IPS-18c (cell line): Measurements from ENCODE around the gene TOP1.

Experiments used
- H3K4me3 ChIP-seq: 2 replicates; pipeline ENCODE4 v1.7.0; 2013; ENCODE audit warnings: low read depth, mild to moderate bottlenecking, low read length, moderate library complexity; ENCODE audit not compliant: insufficient read depth
- H3K9me3 ChIP-seq: one replicate; pipeline ENCODE4 v1.6.1; 2013; ENCODE audit warnings: mild to moderate bottlenecking, low read length, moderate library complexity; ENCODE audit not compliant: control insufficient read depth, insufficient read depth

The TOP1 gene

DNA sequence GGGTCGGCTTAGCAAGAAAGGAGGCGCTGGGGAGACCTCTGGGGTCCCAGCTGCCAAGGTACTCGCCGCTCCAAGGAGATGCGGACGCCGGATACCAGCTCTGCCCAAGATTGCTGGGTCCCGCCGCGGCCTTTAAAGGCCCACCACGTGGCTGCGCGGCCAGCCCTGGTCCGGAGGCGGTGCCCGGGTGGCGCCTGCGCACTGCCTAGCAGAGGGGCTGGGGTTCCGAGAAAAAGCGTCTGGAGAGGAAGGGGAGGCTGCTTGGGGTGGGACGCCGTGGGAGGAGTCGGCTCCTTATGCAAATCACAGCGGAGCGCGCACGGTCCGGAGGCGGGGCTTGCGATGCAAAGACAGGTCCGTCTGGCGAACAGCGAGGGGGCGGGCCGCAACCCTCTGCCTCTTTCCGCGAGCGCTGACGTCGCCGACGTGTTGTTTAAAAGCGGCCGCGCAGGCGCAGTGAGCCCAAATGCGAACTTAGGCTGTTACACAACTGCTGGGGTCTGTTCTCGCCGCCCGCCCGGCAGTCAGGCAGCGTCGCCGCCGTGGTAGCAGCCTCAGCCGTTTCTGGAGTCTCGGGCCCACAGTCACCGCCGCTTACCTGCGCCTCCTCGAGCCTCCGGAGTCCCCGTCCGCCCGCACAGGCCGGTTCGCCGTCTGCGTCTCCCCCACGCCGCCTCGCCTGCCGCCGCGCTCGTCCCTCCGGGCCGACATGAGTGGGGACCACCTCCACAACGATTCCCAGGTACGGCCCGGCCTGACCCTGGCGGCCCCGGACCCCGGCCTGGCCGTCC lies at the start of gene TOP1:
TSS of gene TOP1 (plus strand) at position 464 of the 791 bp plus-strand sequence. CDS start at position 710, 246 bp downstream.
- H3K4me3 ChIP-seq, result peak within 1 kb of the TSS; percentile 89
- no peaks in the 10 kb centered on the region for H3K9me3 ChIP-seq

DNA sequence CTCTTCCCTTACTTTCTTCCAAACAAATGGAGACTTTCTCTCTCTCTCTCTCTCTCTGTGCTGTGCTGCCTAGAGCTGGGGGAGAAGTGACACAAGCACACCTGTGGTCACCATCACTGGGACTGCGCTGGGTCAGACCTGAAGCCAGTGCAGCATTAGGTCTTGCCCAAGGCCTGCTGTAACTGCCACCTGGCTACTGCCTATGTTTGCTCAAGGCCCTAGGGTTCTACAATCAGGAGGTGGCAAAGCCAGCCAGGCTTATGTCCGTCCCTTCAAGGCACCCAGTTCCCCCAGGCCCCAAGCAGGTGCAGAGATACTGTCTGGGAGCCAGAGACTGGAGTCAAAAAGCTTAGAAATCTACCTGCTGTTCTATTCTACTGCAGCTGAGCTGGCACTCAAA lies 49.4 kb upstream of the TOP1 start:
- Histone ChIP-seq H3K4me3 (no peak overlapping the region), H3K9me3 (no peaks in the 10 kb centered on the region)

DNA sequence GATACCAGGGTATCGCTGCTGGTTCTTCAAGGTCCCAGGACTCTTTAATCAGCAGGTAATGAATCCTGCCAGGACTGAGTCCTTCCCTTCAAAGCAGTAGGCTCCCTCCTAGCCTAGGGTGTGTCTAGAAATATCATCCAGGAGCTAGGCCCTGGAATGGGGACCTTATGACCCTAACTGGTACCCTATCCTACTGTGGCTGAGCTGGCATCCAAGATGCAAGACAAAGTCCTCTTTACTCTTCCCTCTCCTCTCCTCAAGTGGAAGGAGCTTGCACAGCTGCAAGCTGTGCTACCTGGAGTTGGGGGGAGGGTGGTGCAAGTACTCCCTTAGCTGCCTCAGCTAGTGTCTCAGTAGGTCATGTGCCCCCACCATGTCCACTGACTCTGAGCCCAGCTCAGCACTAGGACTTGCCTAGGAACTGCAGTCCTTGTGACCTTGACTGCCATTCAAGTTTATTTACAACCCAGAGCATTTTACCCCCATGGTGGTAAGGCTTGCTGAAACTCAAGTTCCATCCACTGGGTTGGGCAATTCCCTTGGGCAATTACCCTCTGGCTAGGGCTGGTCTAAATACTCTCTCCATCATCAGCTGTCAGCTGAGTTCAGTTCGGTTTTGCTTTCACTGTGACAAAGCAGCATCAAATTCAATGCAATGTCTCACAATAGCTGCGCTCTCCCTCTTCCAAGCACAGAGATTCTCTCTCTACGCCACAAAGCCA lies 48.4 kb upstream of the TOP1 start:
- no peaks in the 10 kb centered on the region for H3K9me3 ChIP-seq
- H3K4me3 ChIP-seq, result no peak overlapping the region

DNA sequence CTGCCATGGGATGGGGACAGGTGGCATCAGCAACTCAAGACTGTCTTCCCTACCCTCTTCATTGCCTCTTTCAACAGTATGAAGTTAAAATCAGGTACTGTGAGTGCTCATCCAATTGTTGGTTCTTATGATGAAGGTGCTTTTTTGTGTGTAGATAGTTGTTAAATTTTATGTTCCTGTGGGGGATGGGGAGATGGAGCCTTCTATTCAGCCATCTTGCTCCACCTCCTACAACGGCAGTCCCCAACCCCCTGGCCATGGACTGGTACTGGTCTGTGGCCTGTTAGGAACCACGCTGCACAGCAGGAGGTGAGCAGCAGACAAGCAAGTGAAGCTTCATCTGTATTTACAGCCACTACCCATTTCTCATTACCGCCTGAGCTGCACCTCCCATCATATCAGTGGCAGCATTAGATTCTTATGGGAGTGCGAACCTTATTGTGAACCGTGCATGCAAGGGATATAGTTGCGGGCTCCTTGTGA lies 47.8 kb upstream of the TOP1 start:
- Histone ChIP-seq H3K4me3 (no peak overlapping the region), H3K9me3 (no peaks in the 10 kb centered on the region)

DNA sequence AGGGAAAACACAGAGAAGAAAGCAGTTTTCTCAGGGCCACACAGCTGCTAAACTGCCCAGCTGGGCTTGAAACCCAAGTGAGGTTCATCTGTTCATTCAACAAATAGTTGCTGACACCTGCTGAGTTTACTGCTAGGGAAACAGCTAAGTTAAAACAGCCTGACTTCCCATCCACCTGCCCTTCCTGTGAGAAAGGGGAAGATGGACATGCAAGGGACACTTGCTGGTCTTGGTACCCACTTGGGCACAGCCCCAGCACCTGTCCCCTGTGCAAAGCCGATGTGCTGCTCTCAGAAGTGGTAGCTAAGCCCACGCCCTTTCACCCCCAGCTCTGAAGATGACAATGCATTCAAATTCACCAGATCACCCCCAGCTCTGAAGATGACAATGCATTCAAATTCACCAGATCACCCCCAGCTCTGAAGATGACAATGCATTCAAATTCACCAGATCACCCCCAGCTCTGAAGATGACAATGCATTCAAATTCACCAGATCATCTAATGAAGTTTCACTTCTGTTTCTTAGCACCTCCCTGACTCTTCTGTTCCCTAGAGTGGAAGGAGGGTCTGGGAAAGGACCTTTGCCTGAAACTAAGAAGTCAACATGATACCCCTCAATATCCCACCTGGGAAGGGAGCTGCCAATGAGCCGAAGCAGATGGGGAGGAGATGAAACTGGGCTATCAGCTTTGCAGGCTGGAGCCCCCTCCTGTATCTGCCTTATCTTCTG lies 46.0 kb upstream of the TOP1 start:
- Histone ChIP-seq H3K9me3 (no peaks in the 10 kb centered on the region), H3K4me3 (no peak overlapping the region)

DNA sequence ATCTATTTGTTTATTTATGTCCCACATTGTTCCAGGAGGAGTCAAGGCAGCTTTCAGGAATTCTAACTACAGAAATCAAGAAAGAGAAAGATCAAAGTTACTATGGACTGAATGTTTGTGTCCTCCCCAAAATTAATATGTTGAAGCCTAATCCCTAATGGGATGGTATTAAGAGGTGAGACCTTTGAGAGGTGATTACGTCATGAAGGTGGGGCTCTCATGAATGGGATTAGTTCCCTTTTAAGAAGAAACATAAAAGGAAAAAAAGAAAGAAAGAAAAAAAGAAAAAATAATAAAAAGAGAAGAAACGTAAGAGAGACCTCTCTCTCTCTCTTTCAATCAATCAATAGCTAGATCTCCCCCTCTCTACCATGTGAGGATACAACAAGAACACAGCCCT lies 44.7 kb upstream of the TOP1 start:
- Histone ChIP-seq H3K4me3 (no peak overlapping the region), H3K9me3 (no peaks in the 10 kb centered on the region)

DNA sequence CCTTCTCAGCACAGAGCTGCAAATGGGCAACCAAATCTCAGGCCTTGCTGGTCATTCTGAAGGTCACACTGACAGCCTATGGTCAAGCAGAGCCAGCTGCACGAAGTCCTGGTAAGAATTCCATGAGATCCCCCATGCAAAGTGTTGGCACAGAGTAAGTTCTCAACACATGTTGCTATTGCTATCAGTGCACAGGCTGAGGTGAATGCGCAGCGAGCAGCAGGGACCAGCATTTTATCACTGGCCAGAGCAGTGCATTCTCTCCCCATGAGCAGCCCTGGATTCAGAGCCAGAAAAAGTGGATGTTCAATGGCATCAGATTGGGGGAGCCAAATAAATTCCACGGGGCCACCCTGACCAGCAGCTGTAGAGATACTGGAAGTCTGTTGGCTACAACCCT lies 44.1 kb upstream of the TOP1 start:
- H3K4me3 ChIP-seq, result no peak overlapping the region

DNA sequence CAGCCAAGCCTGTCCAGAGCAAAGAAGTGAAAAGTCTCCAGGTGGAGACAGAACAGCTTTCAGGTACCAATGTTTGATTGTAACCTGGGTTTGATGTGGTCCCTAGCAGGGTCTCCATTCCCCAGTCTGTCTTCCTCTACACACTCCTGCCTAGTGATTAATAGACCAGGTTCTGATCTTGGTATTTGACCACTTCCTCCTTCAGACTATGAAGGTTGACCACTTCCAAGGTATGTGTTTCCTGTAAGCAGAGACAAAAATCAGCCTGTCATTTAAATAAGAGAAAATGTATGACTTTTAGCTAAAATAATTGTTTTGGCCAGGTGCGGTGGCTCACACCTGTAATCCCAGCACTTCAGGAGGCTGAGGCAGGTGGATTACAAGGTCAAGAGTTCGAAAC lies 41.8 kb upstream of the TOP1 start:
- Histone ChIP-seq H3K4me3 (no peak overlapping the region), H3K9me3 (no peaks in the 10 kb centered on the region)

More for the DNA sequence above, 44.1 kb upstream of the TOP1 start:
- H3K9me3 ChIP-seq, result no peaks in the 10 kb centered on the region

DNA sequence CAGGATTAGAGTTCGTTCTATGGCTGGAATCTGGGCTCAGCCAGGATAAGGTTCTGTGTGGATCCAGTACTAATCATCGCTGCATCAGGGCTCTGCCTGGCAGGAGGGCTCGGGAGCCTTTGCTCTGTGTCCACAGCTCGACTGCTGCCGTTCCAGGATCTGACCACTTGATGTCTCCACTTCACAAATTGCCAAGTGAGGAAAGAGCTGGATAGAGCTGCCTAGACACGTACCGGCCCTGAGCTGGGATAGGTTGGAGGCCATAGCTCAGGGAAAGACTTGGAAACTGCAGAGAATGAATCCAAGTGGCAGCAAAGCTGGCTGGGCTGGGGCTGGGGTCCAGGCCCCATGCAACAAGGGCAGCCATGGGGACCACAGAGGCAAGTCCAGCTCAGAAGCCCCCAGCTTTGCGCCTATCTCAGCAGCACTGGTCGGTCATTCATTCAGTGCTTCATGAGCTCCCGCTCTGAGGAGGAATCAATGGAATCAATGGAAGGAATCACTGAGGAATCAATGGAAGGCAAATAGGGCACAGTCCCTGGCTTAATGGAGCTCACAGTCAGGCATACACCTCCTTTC lies 38.0 kb upstream of the TOP1 start:
- no peak overlapping the region for H3K4me3 ChIP-seq
- H3K9me3 ChIP-seq, result no peaks in the 10 kb centered on the region

DNA sequence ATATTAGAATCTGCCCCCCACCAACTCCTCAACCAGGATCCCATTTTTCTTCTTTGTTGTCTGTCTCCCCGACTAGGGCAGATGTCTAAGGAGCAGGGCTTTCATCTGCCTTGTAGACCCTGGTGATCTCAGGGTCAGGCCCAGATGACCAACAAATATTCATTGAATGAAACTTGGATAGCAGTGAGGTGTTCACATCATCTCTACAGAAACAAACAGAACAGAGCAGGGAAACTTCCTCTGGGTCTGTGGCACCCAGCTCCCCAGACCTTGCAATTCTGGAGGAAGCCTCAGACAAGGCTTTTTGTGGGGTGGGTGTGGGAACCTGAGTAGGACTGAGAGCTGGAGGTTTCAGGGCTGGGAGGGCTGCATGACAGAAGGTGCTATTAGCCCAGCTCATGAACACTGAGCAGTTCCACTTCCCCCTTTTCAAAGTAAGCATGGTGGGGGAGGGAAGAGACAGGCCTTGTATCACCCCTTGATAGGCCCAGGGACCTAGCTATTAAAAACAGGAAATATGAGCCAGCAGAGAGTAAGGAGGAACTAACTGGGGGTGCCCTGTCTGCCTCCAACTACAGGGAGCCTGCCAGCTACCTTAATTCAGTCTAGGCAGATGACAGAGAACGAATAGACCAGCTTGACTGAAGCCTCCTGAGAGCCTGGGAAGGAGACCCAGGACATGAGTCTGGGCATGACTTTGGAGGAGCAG lies 37.3 kb upstream of the TOP1 start:
- no peak overlapping the region for H3K4me3 ChIP-seq
- no peaks in the 10 kb centered on the region for H3K9me3 ChIP-seq

DNA sequence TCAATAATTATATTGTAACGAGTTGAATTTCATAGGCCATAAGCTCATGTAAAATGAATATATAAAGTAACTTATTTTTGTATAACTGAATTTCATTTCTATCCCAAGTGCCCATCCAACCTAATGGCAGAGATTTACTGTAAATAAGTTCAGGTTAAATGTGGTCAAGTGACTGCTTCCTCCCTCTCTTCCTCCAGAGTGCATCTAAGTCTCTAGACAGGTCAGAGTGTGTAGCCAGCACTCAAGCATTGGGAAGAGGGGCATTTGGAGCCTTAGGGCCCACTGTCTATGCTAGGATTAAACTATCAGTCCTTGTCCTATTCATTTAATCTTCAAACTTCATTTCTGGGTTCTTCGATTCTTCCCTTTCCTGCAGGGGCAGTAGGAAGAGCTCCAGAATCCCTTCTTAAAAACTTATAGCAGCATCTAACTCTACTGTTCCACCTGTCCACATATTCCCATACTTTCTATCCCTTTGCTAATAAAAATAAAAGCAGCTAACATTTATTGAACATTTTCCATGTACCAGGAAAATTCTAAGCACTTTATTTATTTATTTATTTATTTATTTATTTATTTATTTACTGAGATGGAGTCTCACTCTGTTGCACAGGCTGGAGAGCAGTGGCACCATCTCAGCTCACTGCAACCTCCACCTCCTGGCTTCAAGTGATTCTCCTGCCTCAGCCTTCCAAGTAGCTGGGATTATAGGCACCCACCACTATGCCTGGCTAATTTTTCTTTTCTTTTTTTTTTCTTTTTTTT lies 36.1 kb upstream of the TOP1 start:
- no peak overlapping the region for H3K4me3 ChIP-seq
- no peaks in the 10 kb centered on the region for H3K9me3 ChIP-seq

DNA sequence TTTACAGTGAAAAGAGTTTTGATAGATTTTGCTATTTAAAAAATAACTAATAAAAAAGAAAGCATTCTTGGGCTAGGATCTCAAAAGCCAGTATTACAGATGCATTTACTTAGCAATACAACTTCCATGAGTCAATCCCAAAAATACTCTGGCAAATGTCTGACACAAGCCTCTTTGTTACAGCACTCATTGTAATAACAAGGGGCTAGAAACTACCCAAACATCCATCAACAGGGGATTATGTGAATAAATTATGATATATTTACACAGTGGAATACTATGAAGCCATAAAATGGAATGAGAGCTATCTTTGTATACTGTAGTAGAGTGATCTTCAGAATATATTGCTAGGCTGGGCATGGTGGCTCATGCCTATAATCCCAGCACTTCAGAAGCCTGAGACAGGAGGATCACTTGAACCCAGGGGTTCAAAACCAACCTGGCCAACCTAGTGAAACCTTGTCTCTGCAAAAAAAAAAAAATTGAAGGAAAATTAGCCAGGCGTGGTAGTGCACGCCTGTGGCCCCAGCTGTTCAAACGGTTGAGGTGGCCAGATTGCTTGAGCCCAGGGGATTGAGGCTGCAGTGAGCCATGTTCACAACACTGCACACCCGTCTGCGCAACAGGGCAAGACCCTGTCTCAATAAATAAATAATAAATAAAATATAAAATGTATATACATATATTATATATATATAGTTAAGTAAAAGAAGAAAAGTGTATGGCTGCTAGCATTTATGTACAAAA lies 34.7 kb upstream of the TOP1 start:
- Histone ChIP-seq H3K9me3 (no peaks in the 10 kb centered on the region), H3K4me3 (no peak overlapping the region)

DNA sequence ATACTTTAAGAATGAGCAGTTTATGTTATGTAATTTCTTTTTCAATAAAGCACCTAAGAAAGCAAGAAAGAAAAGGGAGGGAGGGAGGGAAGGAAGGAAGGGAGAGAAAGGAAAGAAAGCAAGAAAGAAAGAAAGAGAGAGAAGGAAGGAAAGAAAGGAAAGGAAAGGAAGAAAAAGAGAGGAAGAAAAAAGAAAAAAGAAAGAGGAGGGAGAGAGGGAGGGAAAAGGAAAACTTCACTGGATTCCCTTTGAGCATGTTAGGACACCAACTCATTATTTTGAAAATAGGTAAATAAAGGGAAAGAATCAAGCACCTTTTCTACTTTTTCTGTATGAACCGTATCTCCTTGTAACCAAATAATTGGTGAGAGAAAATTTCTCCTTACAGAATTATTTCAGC lies 32.3 kb upstream of the TOP1 start:
- Histone ChIP-seq H3K4me3 (no peak overlapping the region), H3K9me3 (no peaks in the 10 kb centered on the region)

DNA sequence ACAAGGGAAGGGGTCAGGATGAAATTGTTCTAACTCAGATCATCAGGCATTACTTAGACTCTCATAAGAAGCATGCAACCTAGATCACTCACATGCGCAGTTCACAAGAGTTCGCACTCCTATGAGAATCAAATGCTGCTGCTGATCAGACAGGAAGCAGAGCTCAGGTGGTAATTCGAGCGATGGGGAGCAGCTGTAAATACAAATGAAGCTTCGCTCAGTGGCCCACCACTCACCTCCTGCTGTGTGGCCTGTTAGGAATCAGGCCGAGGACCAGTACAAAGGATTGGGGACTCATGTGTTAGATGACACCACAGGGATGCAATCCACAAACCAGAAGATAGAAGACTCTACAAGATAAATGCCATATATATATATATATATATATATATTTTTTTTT lies 31.5 kb upstream of the TOP1 start:
- no peak overlapping the region for H3K4me3 ChIP-seq
- H3K9me3 ChIP-seq, result no peaks in the 10 kb centered on the region

DNA sequence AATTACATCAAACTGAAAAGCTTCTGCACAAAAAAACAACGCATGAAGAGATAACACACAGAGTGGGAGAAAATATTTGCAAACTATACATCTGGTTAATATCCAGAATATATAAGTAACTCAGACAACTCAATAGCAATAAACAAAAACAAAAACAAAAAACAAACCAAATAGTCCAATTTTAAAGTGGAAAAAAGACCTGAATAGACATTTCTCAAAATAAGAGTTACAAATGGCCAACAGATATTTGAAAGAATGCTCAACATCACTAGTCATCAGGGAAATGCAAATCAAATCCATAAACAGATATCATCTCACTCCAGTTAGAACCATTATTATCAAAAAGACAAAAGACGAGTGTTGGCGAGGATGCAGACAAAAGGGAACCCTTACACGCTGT lies 28.8 kb upstream of the TOP1 start:
- Histone ChIP-seq H3K9me3 (no peaks in the 10 kb centered on the region), H3K4me3 (no peak overlapping the region)

DNA sequence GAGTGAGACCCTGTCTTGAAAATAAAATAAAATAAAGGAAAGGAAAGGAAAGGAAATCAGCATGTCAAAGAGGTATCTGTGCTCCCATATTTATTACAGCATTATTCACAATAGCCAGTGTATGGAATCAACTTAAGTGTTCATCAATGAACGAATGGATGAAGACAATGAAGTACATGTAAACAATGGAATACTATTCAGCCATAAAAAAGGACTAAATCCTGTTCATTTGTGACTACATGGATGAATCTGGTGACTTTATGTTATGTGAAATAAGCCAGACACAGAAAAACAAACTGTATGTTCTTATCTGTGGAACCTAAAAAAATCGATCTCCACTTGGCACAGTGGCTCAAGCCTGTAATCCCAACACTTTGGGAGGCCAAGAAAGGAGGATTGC lies 28.0 kb upstream of the TOP1 start:
- H3K9me3 ChIP-seq, result no peaks in the 10 kb centered on the region
- no peak overlapping the region for H3K4me3 ChIP-seq
